Keratinocyte (primary cell): ENCODE data around the gene ARHGAP8.

ENCODE experiments used
- EZH2 ChIP-seq: IDR thresholded peaks from one replicate; pipeline ENCODE4 v1.6.1; 2012; ENCODE audit warnings: inconsistent platforms, mild to moderate bottlenecking, low read length, moderate library complexity
- TF ChIP-seq, protein P1 (sequence below), 3 experiments: IDR thresholded peaks in 1 of 3; conservative IDR thresholded peaks in 1 of 3; optimal IDR thresholded peaks in 1 of 3; 2 replicates in 2 of 3; 3 replicates in 1 of 3; pipeline versions ENCODE3 to v1.5.1; 2011; ENCODE audit warnings: low read length in 3 of 3, mild to moderate bottlenecking in 3 of 3, moderate library complexity in 2 of 3, control low read depth in 1 of 3, inconsistent platforms in 1 of 3; ENCODE audit not compliant: insufficient read depth in 2 of 3; ENCODE audit errors: extremely low read depth in 1 of 3

DNA sequence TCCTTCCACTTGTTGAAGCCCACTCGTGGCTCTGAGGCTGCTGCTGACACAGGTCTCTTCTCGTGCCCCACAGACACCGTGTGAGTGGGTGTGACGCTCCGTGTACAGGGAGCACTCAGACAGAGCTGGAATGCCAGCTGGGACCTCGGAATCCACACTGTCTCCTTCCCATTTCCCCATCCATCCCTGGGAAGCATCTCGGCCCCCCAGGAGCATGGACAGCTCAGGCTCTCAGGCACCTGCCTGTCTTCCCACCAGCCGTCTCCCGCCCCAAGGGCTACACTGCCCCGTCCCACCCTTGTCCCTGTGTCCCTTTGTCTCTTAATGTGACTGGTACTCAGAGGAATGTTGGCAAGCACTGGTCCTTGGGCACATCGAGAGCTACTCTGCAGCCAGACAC, 63.8 kb downstream of the ARHGAP8 start:
- TF ChIP-seq, protein P1, sequence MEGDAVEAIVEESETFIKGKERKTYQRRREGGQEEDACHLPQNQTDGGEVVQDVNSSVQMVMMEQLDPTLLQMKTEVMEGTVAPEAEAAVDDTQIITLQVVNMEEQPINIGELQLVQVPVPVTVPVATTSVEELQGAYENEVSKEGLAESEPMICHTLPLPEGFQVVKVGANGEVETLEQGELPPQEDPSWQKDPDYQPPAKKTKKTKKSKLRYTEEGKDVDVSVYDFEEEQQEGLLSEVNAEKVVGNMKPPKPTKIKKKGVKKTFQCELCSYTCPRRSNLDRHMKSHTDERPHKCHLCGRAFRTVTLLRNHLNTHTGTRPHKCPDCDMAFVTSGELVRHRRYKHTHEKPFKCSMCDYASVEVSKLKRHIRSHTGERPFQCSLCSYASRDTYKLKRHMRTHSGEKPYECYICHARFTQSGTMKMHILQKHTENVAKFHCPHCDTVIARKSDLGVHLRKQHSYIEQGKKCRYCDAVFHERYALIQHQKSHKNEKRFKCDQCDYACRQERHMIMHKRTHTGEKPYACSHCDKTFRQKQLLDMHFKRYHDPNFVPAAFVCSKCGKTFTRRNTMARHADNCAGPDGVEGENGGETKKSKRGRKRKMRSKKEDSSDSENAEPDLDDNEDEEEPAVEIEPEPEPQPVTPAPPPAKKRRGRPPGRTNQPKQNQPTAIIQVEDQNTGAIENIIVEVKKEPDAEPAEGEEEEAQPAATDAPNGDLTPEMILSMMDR (optimal IDR thresholded peaks at IDR 0.05 in 1 of 3, IDR thresholded peaks at IDR 0.05 in 1 of 3, conservative IDR thresholded peaks at IDR 0.05 in 1 of 3; ENCODE audit: extremely low read depth in 1 of 3, insufficient read depth in 2 of 3, low read length in 3 of 3) = no peak
- TF ChIP-seq EZH2 = no peak
